GM21576 (cell line): Measurements from ENCODE around the gene PRR29.
"Not testable (repeated sequence)": the region's sequence is repeated elsewhere in the genome, so short reads cannot be mapped to it uniquely, and the experiment has no call there.

Source experiments
- ATAC-seq: cut with Tn5 transposase; IDR thresholded peaks from one replicate; pipeline ENCODE4 v1.9.1; 2021; ENCODE audit warnings: mild to moderate bottlenecking, moderate library complexity; ENCODE audit not compliant: unreplicated experiment

PRR29 gene

DNA sequence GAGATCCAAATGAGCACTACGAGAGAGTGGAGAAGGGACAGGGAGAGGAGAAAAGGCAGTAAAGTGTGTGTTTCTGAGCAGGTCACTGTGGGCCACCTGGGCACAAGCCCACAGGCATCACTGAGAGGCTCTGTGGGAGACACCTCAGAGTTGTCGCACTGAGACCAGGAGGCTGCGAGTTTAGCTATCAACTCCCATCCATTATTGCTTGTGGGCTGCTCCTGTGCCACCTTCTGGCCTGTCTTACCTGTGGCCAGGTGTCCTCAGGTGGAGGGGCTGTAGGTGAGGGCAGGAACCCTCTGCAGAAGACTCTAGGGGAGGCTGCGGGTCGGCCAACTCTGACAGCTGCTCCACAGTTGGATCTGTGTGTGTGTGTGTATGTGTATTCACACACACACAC lies 2.5 kb upstream of the PRR29 start:
- ATAC-seq, result no peak

DNA sequence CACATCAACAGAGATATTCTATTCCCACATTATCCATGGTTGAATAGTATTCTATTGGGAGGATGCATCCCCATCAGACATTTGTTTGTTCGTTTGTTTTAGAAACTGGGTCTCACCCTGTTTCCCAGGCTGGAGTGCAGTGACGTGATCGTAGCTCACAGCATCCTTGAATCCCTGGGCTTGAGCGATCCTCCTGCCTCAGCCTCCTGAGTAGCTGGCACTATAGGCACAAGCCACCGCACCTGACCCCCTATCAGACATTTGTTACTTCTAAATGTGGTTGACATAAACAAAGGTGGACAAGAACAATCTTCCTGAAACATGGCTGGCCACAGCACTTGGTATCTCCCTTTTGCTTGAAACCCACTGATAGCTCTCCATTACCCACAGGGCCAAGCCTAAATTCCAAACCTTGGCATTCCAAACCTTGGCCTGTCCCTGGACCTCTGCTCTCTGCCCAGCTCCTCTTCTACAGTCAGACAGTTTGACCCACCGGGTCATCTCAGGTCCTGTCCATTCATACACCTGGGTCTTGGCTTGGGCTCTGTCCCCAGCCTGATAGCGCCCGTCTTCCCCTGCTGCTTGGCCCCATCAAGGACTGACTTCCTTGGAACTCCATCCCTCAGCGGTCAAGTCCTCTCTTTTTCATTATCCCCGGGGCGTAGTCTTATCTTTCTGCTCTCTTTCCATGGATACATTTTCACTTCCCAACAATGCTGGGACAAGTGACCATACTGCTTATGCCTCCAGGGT lies 1.5 kb upstream of the PRR29 start:
- no peak for ATAC-seq

DNA sequence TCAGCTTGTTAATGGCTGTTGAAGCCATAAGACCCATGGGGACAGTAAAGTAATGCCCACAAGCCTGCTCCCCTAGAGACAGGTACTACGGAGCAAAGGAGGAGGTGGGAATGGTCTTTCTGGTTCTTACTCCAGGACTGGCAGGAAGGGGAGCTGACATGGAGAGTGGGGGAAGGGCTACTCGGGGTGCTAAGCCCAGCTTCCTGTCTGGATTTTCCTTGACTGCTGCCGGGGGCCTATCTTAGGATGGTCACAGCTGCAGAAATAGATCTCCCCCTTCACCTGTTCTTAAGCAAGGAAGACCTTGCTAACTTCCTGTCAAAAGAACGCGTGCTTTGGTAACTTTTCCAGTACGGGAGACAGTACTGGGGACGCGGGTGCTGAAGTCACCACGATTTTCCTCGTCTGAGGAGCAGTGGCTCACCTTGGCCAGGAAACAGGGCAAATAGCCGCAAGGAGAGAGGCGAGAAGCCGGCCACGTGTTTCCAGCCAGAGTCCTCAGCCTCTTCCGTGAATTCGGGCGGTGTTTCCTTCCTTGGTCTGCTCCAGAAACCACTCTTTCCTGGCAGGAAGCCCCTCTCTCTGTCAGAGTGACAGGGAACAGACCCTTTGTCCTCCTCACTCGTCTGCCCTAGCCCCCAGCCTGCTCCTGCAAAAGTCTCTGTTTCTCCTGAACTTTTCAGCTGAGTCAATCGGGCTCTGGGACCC lies 656 bp upstream of the PRR29 start:
- no peak for ATAC-seq

DNA sequence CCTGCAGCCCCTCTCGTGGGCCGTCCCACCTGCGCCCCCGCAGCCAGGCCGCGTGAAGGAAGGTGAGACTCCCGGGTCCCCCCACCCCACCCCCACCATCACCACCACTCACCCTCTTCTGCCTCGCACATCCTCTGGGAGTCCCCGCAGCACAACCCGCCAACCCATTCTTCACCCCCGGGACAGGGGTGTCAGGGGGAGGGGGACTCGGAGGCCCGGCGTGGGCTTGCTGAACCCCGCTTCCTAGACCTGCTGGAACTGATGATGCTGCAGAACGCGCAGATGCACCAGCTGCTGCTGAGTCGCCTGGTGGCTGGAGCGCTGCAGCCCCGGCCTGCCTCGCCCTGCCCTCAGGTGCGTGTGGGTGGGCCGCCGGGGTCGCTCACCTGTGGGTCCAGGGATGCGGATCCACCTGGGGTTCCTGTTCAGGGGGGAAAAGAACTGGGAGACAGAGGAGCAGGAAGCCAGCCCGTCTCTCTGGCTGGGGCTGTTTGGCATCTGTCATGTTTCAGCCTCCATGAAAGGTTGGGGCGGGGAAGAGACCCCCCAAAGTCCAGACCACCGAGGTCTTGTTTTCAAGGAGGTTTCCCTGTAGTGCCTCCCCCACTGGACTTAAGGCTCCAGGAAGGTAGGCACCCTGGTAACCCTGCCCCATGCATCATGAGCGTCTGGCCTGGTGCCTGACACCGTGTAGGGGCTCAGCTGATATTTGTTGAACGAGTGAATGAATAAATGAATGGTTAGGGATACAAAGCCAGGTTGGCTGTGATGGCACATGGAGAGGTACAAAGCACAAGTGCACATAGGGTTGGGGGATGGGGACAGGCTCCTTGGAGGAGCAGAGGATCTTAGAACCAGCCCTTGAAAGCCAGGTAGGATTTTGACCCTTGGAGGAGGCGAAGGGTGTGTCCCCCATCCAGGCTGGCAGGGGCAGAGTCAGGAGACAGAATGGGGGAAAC lies 849 bp downstream of the PRR29 start:
- no peak for ATAC-seq

DNA sequence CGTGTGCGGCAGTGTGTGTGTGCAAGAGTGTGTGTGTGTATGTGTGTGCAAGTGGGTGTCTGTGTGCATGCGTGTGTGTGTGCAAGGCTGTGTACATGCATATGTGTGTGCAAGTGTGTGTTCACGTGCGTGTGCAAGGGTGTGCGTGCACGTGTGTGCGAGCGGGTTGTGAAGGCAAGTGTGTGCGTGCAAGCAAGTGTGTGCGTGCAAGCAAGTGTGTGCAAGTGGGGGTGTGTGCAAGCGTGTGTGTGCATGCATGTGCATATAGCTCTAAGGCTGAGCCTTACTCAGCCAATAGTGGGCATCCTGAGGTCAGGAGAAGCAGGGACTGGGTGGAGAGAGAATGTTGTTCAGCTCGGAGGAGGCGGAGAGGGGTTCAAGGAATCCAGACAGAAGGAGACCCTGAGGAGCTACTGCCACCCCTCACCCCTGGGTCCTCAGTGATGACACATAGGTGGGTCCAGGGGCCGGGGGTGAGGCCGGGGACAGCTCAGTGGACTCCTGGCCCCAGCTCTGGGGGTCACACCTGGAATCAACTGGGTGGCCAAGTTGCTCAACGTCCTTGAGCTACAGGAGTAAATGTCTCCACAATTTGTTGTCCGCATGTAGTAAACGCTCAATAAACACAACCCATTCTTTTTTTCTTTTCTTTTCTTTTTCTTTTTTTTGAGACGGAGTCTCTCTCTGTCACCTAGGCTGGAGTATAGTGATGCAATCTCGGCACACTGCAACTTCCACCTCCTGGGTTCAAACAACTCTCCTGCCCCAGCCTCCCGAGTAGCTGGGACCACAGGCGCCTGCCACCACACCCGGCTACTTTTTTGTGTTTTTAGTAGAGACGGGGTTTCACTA lies 1.8 kb downstream of the PRR29 start:
- ATAC-seq, result no peak

DNA sequence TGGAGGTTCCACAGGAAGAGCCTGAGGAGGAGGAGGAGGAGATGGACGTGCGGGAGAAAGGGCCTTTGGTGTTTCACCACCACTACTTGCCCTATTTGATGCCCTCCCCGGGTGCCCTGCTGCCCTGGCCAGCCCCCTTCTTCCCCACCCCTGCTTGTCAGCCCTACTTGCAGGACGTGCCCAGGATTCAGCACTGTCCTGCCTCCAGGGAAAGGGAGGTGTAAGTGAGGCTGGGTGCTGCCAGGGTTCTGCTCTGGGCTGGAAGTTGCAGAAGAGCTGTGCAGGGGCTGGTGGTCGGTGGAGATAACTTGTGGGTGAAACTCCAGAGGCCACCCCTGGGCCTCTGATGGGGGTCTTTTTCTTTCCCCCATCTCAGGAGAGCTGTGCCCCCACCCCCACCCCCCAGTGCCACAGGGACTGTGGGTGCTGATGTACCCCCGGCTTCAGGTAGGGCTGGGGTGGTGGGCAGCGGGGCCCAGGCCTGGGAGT lies 3.0 kb downstream of the PRR29 start:
- ATAC-seq, result no peak

DNA sequence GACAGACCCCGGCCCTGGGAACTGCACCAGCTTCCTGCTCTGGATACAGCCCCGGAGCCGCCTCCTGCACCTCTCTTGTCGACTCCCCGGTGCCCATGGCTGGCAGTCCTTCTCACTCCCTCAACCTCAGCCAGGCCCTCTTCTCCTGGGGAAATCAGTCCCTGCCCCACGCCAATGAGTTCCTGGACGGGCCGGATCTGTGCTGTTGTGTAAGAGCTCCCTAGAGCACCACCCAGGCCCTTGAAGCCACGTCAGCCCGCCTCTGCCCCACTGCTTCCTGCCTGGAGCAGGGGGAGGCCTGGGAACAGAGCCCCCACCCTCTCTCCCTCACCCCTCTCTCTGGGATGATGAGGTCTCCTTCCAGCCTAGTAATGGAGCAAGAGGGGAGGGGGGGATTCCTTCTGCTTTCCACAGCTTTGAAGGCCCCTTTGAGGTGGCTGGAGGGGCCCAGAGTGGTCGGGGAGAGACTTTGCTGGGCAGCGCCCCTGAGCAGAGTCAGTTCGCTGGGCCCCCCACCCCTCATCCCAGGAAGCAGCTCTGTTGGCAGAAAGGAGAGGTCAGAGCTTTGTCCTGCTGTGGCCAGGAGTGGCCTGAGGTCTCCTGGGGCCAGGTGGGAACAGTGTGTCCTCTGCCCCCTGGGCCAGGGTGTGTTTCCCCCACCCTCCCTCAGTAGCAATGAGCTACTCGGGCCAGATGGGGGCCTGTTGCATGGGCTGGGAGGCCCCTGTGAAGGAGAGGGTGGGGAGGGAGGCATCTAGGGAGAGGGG lies 3.8 kb downstream of the PRR29 start:
- ATAC-seq, result no peak

DNA sequence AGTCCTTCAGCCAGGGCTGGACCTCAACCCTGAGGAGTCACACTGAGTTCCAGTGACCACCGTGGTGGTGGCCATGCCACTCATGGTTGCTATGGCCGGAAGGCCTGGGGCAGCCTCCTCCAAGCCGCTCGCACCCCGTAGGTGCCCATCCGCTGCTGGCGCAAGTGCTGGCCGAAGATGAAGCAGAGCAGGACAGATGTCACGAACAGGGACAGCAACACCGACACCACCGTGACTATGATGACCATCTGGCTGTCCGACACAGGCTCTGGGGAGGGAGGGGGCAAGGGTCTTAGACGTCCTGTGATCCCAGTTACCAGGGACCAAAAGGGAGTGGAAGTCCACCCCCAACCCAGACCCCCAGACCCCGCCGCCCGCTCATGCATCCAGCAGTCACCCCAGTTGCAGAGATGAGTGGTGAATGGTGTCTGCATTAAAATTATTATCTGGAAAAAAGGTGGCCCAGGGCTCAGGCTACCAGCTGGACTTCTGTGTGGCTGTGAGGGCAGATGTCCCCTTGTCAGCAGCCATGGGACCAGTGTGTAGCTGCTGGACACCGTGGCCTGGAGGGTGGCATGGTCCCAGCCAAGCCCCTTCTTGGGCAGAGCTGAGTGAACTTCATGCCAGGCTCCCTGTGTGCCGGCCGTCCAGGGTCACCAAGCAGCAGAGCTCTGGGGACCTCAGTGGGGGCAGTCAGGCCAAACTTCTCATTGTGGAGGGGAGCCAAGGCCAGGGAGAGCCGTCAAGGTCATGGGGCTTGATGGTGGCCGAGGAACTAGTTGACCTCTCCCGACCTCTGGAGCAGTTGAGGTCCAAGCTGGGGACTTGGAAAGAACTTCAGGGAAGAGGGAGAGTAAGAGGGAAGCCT lies 4.7 kb downstream of the PRR29 start:
- no peak for ATAC-seq

DNA sequence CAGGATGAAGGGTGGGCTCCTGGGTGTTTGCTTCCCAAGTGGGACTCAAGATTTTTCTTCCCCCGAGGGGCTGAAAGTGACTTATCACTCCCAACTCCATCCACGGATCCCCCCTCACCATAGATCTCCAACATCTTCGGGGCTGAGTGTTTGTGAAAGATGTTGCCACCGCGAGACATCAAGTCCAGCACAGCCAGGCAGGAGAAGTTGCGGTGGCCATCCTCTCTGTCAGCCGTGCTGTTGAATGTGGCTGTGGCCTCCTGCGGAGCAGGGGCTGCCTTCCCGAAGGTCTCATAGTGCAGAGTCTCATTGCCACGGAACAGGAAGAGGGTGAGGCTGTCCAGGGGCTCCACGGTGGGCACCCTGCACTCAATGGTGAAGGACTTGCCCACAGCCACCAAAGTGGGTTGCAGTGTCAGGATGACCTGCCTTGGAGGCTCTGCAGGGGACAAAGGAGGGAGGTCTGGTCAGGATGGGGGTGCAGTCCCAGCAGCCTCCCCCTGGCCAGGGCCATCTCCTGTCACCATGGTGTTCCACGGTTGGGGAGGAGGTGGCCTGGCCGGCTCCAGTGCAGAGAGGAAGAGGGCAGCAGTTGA lies 5.5 kb downstream of the PRR29 start:
- ATAC-seq, result no peak

DNA sequence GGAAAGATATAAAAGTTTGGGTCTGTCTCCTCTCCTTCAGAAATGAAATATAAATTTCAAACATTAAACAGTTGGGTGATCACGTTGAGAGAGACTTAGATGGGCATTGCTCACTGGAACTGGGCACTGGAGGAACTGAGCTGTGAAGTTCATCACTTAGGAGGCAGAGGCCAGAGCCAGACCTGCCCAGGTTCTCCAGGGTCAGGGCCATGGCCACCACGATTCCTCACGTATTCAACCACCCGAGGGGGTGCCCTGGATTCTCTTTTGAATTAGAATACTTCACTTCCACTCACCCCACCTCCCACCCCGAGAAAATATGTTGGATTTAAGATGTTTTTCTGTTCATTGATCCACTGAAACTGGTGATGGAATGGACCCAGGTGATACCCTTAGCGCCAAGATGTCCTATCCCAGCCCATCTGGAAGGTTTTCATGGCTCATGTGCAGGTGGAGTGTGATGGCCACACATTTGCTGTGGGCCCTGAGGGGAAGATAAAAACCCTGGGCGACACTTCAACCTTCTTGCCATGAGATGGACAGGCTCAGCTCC lies 6.1 kb downstream of the PRR29 start:
- ATAC-seq, result no peak

DNA sequence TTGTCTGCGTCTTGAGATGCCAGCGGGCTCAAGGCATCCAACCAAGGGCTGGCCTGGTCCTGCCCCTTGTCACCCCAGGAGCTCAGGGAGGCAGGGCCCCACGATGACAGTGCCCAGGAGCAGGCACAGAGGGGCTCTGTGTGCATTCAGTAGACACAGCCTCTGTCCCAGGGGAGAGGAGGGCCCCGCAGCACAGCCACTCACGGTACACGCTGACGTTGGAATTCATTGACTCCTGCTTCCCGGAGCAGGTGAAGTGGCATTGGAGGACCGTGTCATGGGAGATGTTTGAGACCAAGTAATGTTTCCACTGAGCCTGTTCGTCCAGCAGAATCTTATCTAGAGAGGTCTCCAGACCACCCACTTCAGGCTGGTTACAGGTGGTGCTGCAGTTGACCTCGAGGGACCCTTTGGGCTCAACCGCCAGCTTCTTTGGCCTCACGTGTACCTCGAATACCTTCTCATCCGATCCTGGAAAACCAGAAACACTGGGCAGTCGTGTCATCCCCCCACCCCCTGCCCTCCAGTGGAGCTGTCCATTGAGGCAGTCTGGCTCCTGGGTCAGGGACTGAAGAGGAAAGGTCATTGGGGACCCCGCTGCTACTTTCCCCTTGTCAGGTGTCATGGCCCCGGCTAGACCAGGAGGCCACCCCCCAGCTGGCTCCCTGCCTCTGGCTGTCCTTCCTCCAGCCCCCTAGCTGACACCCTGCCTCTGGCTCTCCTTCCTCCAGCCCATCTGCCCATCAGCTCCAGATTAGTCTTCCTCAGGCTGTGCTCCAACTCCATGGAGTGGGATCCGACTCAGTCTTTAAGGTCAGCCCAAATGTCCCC lies 7.0 kb downstream of the PRR29 start:
- ATAC-seq, result no peak

DNA sequence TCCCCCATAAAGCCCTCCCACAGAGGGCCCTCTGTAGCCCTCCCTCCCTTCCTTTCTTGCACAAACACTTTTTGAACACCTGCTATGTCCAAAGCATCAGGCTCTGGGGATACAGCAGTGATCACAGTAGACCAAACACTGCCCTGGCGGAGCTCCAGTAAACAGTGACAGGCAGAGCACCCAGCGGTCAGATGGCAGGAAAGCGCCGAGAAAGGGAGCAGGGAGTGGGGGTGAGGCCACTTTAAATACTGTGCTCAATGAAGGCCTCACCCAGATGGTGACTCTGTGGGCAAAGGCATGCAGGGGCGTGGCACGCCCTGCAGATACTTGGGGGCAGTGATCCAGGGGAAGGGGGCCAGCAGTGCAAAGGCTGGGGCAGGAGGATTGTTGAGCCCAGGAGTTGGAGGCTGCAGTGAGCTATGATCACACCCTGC lies 7.6 kb downstream of the PRR29 start:
- ATAC-seq, result no peak

DNA sequence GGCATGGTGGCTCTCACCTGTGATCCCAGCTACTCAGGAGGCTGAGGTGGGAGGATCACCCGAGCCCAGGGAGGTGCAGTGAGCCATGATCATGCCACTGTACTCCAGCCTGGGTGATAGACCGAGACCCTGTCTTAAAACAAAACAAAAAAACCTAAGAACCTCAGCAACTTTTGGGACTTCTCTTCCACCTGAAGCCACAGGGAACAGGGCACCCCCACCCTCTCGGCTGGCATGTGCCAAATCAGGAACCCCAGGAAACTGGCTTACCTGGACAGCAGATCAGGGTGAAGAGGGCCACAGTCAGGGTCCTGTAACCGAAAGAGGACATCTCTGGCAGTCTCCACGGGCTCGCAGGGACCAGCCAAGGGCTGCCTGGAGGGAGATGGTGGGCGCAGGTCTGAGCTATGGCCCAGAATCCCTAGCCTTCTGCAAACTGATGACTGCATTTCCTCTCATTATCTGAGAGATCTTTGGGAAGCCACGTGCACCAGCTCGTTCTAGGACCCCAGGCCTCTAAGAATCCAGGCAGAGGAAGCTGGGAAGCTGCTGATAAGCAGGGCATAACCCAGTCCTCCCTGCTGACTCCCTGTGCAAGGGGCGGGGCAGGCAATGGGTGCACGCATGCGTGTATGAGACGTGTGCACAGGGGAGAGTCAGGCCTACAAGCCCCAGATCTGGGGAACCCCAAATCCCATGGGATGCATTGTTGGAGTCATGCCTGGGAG lies 8.4 kb downstream of the PRR29 start:
- no peak for ATAC-seq

DNA sequence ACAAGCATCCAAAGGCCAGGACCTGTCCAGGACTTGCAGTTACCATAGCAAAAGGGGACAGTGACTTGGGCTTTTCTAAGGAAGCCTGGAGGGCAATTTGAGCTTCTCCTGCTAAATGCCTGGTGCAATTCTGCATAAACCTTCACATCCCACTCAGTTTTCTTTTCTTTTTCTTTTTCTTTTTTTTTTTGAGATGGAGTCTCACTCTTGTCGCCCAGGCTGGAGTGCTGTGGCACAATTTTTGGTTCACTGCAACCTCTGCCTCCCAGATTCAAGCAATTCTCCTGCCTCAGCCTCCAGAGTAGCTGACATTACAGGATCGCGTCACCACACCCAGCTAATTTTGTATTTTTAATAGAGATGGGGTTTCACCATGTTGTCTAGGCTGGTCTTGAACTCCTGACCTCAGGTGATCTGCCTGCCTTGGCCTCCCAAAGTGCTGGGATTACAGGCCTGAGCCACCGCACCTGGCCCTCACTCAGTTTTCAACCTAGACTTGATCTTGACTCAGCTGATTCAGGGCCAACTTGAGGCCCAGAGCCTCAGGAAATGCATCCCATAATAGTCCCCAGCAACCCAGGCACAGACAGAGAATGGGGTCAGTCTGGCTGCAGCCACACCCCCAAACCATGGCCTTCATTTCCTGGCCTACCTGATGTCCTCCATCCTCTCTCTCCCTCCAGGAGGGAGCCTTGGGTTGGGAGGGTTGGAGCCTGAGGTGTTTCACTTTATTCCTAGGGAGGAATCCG lies 9.1 kb downstream of the PRR29 start:
- not testable (repeated sequence) for ATAC-seq

DNA sequence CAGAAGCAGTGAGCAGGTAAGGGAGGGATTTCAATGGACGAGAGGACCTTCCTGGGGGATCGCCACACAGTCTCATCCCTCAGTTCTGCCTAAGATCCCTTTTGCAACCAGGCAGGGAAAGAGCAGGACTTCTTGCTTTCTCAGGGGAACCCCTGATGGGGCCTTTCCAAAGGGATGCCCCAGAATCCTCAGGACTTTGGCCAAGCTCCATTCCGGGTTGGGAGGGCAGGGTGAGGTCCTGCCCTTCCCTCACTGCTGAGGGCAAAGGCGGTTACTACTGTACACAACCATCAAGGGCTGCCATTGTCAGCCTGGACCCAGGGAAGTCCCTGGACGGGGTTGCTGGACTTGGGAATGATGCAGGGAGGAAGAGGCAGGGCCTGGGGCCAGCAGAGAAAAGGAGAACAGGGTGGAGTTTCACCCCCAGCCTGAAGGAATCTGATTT lies 9.7 kb downstream of the PRR29 start:
- ATAC-seq, result no peak

DNA sequence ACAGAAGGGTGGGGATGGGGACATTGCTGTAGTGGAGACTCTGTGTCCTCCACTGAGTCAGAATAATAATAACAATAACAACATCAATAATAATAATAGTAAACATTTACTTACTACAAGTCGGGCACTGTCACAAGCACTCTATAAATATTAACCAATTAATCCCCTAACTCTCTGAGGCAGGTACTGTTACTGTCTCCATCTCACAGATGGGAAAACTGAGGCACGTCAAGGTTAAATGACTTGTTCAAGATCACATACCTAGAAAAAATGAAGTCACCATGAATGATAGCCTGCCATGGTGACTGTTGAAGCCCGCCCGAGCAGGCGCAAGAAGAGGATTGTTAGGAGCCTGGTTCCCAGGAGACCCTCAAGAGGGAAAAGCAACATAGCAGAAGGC lies 10.2 kb downstream of the PRR29 start:
- ATAC-seq, result no peak
